ENCODE results near the gene ZRANB3.

The ZRANB3 gene

DNA sequence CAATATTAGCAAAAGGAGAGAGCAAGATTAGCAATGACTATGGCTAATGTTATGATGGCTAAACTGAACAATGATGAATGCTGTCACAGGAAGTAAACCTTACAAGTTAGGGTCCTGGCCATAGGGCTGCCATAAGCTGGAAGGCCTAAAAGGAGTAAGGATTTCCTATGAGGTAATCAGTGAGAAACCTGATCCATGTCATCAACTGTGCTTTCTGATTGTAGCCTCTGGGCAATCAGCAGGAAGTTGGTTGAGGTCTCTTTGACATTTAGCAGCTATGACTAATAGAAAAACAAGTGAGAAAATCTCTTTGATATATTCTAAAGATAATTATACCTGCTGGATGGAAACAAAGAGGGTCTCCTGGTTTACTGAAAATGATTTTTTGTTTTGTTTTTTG lies 285.9 kb downstream of the ZRANB3 start:
- TF ChIP-seq, protein P1, sequence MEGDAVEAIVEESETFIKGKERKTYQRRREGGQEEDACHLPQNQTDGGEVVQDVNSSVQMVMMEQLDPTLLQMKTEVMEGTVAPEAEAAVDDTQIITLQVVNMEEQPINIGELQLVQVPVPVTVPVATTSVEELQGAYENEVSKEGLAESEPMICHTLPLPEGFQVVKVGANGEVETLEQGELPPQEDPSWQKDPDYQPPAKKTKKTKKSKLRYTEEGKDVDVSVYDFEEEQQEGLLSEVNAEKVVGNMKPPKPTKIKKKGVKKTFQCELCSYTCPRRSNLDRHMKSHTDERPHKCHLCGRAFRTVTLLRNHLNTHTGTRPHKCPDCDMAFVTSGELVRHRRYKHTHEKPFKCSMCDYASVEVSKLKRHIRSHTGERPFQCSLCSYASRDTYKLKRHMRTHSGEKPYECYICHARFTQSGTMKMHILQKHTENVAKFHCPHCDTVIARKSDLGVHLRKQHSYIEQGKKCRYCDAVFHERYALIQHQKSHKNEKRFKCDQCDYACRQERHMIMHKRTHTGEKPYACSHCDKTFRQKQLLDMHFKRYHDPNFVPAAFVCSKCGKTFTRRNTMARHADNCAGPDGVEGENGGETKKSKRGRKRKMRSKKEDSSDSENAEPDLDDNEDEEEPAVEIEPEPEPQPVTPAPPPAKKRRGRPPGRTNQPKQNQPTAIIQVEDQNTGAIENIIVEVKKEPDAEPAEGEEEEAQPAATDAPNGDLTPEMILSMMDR (IDR thresholded peaks at IDR 0.05; ENCODE audit: low read length, missing control alignments) = no peak
- H3K4me3 ChIP-seq (replicated peaks; ENCODE audit: low read depth, low read length) = no peak overlapping the region
- peak; percentile 47 for DNase-seq (ENCODE audit: low read depth)

GRCh38 chr2:135238651-135239050 lies 292.4 kb downstream of the ZRANB3 start:
- DNase-seq (ENCODE audit: low read depth) = no peak
- no peak overlapping the region for H3K4me3 ChIP-seq (replicated peaks; ENCODE audit: low read depth, low read length)
- TF ChIP-seq, protein P1 (IDR thresholded peaks at IDR 0.05; ENCODE audit: low read length, missing control alignments) = no peak

DNA sequence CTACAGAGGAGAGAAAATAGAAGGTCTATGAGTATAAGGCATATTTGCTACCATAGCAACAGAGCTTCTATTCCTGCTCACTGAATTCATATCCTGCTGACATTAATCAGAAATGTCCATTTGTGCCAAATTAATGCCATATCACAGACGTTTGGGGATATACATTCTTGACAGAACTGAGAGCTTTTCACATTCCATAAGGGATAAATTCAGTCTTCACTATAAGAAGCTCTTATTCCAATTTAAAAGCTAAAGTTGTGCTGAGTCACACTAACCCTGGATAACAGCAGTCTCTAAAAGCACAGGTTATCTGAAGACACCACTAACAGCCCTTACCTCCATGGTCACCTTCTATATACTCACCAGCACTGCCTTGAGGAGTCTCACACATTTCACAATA lies 300.9 kb downstream of the ZRANB3 start:
- no peak for DNase-seq (ENCODE audit: low read depth)
- TF ChIP-seq, protein P1 (IDR thresholded peaks at IDR 0.05; ENCODE audit: low read length, missing control alignments) = no peak
- no peak overlapping the region for H3K4me3 ChIP-seq (replicated peaks; ENCODE audit: low read depth, low read length)

DNA sequence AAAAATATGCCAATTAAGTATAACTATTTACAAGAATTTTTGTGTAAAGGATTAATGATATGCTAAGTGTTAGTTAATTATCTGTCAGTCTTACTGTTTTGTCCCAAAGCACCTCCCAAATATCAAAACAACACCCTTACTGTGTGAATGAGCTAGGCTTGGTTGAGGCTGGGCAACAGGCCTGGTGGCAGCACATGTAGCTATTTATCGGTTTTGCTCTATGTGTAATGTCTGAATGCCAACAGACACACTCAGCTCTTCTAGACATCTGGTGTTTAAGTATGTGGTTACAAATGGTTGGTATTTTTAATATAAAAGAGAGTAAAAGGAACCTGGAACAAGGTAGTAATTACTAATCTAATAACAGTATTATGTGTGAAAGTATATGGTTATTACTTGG lies 303.6 kb downstream of the ZRANB3 start:
- no peak for DNase-seq (ENCODE audit: low read depth)
- H3K4me3 ChIP-seq (replicated peaks; ENCODE audit: low read depth, low read length) = no peak overlapping the region
- TF ChIP-seq, protein P1 (IDR thresholded peaks at IDR 0.05; ENCODE audit: low read length, missing control alignments) = no peak

- peak; percentile 10 for DNase-seq (ENCODE audit: low read depth)
- H3K4me3 ChIP-seq (replicated peaks; ENCODE audit: low read depth, low read length) = no peak overlapping the region
- TF ChIP-seq, protein P1 (IDR thresholded peaks at IDR 0.05; ENCODE audit: low read length, missing control alignments) = no peak
Observed at GRCh38 chr2:135226961-135227360, 304.1 kb downstream of the ZRANB3 start.

GRCh38 chr2:135225781-135226180 lies 305.2 kb downstream of the ZRANB3 start:
- TF ChIP-seq, protein P1 (IDR thresholded peaks at IDR 0.05; ENCODE audit: low read length, missing control alignments) = no peak
- H3K4me3 ChIP-seq (replicated peaks; ENCODE audit: low read depth, low read length) = no peak overlapping the region
- DNase-seq (ENCODE audit: low read depth) = no peak

DNA sequence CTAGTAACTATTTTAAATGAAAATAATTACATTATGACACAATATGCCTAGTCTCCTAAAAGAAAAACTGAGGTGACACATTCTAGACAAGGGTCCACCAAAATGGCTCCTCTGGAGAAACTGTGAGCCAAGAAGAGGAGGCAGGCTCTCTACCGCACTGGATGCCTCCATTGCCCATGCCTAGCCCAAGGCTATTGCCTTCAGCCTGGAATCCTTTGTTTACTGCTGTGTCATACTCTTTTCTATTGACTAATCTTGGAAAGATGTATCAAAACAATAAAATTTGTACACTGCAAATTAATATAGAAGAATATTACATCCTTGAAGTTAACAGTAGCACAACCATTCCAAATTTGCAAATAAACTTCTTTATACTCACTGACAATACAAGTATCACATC lies 311.8 kb downstream of the ZRANB3 start:
- DNase-seq (ENCODE audit: low read depth) = no peak
- TF ChIP-seq, protein P1 (IDR thresholded peaks at IDR 0.05; ENCODE audit: low read length, missing control alignments) = no peak
- H3K4me3 ChIP-seq (replicated peaks; ENCODE audit: low read depth, low read length) = no peak overlapping the region

All from fibroblast of pulmonary artery (primary cell).